Left kidney (tissue), 2 donors: ENCODE data around the gene C6orf62. TPM values are rescaled to one million over a fixed set of nuclear protein-coding genes. Genes with fewer than 3 reads are reported as not detected.
"Not testable (repeated sequence)": the region's sequence is repeated elsewhere in the genome, so short reads cannot be mapped to it uniquely, and the experiment has no call there.

ENCODE experiments used
- DNase-seq: peaks from one replicate; pipeline ENCODE4 v3.0.0-alpha.2; 2013
- polyA plus RNA-seq: library from polyadenylated mRNA; unstranded; fragments of 120-200 nt; gene quantifications from one replicate; pipeline ENCODE4 v1.2.1, GENCODE V29; 2013; ENCODE audit not compliant: insufficient read length

C6orf62 gene
- polyA plus RNA-seq, 1 donor: 146 TPM

DNA sequence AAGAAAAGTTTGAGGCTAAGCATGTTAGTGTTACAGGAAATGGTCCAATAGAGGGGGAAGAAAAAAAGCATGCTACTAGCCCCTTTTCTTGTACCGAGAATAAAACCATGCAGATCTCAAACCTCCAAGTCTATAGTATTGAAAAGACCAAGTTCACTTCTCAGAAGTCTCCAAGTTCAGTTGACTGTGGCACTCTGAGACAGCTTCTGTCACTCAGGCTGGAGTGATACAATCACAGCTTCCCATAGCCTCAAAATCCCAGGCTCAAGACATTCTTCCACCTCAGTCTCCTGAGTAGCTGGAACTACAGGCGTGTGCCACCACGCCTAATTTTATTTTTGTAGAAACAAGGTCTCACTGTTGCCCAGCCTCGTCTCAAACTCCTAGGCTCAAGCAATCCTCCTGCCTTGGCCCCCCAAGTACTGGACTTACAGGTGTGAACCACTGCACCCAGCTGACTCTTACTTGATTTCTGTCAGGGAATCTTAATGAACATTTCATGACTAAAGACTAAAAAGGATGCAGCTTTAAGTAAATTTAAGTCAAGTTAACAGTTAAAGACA, 16.2 kb downstream of the C6orf62 start:
- no peak for DNase-seq

DNA sequence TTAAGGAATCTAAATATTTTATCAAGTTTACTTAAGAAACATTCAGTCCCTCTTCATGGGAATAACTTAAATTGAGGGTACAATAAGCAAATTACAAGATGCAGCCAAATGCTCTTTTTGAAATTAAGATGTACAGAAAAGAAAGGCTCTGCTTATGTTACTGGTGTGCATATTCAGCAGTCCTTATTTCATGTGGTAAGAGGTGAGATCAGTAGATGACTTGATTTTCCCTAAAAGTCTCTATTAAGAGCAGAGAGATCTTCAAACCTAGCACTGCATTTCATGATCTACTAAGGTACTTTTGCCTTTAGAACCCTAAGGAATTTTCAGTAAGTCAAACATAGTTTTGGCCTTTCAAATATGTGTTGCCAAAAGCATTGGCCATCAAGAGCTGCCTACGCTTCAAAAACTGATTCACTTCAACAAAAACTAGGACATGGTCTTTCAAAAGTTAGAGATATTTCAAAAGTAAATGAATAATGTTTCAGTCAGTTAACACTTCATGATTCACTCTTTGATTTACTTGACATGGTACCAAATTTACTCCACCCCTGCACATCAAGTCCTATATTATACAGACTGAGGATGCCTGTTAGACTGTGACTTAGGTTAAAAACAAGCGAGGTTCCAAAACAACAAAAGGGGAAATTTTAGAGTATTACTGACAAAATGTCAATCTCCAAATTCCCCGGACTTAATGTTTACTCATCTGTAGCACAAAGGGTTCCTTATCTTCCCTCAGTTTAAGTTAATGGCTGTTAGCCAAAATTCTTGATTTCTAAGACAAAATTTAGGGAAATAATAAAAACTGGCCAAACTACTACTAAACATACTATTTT, 19.2 kb downstream of the C6orf62 start:
- DNase-seq: no peak

DNA sequence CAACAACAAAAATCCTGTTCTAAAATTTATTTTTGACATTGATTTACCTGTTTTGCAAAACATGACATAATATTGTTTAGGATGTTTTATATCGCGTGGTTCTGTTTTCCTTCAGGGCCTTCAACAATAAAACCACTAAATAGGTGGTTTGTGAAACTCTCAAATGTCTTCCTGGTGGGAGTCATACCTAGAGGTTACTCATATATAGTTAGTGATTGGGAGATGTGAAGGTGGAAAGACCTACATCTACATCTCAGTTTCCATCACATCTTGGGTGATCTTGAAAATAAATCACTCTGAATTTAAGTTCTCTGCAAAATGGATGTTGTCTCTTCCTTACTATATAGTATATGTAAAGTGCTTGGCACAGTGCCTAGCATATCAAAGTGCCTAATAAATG, 22.9 kb downstream of the C6orf62 start:
- no peak for DNase-seq

DNA sequence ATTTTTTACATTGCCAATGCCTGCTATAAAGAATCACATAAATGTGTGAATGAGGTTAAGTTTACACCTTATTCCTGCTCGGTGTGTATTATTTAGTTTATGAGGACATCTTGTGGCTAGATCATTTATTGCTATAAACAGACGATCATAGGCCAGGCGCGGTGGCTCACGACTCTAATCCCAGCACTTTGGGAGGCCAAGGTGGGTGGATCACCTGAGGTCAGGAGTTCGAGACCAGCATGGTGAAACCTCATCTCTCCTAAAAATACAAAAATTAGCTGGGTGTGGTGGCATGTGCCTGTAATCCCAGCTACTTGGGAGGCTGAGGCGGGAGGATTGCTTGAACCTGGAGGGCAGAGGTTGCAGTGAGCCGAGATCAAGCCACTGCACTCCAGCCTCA, 23.3 kb downstream of the C6orf62 start:
- not testable (repeated sequence) for DNase-seq

DNA sequence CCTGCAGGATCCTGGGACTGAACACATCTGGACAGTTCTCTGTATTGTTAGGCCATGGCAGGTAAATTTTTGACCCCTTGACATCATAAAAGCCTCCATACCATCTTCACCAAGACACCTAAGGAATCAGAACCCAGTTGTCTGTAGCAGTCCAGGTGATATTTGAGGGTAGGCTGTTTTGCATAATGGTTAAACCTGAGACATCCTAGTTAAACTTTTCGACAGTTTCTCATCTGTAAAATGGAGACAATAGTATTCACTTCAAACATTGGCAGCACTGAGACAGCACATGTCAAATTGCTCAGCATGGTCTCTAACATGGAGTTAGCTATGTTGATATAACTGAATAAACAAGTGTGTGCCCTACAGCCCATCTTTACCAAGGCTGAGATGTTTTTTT, 24.8 kb downstream of the C6orf62 start:
- no peak for DNase-seq

DNA sequence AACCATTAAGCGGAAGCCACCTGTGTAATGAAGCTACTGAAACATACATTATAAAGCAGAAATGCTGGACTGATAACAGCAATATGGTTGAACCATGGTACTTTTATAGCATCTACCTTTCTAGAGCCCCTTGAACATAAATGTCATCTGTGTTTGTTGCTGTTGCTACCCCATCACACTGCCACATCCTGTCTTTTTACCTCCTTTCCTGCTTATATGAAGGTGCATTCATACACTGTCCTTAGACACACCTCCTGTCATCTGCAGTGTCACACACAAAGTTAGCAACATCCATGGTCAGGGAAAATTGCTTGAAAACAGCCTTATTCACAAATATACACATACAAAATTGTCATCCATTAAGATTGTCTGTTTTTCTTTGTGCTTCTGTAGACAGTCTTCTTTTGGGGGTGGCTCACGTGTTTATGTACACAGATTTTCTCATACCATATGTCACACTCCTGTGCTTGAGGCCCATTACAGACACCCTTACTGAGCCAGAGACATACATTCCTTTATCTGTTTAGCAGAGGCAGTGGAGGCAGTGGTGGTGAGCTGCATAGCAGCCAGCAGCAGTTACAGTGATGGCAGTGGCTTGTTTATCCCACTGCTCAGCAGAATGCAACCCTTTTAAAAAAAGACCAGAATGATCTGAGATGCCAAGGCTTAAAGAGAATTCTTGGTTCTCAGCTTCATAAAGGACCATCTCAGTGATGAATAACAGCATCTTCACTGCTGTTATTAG, 25.9 kb downstream of the C6orf62 start:
- no peak for DNase-seq

DNA sequence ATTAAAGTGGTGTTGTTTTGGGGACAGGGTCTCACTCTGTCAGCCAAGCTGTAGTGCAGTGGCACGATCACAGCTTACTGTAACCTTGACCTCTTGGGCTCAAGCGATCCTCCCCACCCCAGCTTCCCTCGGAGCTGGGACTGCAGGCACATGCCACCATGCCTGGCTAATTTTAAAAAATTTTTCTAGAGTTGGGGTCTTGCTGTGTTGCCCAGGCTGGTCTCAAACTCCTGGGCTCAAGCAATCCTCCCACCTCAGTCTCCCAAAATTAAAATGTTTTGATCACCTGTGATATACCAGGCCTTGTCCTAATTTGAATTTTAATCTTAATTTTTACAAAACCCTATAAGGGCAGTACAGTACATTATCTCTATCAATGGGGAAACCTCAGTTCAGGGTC, 26.5 kb downstream of the C6orf62 start:
- DNase-seq: no peak

DNA sequence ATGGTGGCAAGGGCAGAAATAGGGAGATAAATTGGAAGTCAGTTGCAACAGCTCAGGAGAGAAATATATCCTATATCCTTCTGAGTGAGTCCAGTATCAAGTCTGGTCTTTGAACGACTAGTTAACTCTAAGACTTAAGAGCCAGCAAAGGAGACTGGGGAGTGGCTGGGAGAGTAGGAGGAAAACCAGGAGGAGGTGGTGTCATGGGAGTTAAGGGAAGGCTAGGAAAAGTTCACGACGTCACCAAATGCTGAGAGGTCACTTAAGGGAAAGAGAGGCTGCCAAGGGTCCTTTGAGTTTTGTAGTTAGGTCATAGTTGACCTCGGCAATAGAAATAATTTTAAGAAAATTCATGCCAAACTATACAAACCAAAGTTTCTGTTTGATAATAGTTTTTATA, 27.0 kb downstream of the C6orf62 start:
- DNase-seq: no peak

DNA sequence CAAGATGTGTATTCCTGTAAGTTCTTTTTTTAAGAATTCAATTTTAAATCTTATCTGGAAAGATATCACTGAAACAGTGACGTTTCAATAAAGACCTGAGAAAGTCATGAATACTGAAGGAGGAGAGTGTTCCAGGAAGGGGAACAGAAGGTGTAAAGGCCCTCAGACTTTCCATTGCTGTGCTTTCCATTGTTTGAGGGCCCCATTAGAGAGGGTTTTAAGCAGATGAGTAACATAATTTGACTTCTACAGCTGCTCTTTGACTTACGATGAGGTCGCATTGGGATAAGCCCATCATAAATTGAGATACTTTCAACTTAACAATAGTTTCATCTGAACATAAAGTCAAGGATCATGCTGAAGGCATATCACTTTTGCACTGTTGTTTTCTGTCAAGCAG, 27.4 kb downstream of the C6orf62 start:
- DNase-seq: no peak

DNA sequence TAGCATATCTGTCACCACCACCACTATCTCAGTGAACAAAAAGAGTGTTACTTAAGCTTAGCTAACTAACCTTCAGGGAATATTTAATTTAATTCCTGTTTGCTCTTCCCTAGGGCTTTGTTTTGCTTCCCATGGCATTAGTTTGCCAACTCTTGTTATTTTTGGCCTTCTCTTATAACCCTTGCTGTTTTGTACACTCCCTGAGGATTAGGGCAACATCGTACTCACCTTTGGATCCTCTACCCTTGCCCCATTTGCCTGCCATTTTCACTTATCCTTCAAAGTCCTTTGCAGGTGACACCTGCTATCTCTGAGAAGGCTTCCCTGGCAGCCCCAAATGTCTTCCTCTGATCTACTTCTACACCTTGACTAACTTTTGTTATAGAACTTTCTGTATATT, 28.4 kb downstream of the C6orf62 start:
- no peak for DNase-seq

DNA sequence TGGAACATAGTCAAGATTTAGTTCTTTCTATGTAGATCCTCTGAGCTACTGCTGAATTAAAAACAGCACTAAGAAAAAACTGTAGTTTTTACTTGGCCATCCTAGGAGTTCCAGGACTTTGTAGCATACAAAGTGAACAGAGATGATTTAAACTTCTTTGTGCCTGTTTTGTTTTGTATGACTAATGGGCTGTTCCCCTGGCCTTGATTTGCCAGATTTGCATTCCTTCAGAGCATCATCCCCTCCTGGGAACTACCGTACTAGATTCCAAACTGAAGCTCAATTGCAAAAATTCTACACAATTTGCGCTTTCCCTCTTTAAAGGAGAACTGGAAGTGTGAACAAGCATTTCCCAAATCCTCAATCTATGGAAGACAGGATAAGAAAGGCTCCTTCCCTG, 29.0 kb downstream of the C6orf62 start:
- no peak for DNase-seq

DNA sequence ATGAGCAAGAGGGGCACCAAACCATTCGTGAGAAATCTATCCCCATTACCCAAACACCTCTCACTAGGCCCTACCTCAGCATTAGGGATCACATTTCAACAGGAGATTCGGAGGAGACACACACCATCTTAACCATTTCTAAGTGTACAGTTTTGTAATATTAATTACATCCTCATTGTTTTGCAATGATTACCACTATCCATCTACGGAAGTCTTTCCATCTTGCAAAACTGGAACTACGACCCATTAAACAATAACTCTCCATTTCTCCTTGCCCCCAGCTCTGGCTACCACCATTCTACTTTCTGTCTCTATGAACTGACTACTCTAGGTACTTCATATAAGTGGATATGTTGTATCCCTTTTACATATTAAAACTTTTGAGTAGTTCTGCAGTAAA, 32.0 kb downstream of the C6orf62 start:
- no peak for DNase-seq

DNA sequence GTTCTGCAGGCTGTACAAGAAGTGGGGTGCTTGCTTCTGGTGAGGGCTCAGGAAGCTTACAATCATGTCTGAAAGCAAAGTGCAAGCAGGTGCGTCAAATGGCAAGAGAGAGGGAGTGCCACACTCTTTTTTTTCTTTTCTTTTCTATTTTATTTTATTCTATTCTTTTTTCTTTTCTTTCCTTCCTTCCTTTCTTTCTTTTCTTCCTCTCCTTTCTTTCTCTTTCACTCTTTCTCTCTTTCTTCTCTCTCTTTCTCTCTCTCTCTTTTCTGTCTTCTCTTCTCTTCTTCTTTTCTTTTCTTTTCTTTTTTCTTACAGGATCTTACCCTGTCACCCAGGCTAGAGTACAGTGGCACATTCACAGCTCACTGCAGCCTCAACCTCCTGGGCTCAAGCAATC, 32.5 kb downstream of the C6orf62 start:
- DNase-seq: no peak

DNA sequence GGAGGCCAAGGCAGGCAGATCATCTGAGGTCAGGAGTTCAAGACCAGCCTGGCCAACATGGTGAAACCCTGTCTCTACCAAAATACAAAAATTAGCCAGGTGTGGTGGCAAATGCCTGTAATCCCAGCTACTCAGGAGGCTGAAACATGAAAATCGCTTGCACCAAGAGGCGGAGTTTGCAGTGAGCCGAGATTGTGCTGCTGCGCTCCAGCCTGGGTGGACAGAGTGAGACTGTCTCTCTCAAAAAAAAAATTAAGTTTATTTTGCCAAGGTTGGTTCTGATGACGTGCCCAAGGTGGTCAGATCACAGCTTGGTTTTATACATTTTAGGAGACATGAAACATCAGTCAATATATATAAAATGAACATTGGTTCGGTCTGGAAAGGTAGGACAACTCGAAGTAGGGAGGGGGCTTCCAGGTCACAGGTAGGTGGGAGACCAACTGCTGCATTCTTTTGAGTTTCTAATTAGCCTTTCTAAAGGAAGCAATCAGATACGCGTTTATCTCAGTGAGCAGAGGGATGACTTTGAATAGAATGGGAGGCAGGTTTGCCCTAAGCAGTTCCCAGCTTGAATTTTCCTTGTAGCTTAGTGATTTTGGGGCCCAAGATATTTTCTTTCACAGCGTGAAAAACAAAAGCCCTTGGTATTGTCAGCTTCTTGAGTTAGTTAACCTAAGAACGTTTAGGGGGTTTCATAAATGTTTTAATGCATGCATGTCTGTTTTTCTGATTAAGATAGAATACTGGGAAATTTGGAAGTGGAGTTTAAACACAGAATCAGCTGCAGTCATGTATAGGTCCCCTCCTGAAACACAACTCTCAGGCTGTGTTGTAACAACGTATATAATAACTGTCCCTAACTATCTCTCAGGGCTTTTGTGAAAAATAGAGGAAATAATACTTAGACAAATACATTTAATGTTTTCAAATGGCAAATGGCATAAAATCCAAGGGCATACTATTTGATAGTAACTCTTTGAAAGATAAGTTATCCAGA, 35.4 kb downstream of the C6orf62 start:
- no peak for DNase-seq

DNA sequence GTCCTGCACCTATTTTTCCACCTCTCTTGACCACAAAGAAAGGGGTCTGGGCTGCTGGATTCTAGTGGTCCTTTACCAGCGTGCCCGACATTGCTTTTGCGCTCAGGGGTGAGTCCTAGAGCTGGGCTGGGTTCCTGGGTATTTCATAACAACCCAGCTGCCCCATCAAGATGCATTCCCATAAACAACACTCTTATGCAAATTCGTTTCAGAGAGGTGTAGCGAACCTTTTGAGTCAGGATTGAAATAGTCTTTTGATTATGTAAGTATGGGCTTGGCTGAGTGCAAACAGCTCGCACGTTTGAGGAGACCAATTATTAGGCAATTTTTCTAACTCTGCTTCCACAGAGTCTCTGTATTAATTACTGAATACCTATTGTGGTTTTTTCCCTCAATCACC, 38.4 kb downstream of the C6orf62 start:
- DNase-seq: no peak

DNA sequence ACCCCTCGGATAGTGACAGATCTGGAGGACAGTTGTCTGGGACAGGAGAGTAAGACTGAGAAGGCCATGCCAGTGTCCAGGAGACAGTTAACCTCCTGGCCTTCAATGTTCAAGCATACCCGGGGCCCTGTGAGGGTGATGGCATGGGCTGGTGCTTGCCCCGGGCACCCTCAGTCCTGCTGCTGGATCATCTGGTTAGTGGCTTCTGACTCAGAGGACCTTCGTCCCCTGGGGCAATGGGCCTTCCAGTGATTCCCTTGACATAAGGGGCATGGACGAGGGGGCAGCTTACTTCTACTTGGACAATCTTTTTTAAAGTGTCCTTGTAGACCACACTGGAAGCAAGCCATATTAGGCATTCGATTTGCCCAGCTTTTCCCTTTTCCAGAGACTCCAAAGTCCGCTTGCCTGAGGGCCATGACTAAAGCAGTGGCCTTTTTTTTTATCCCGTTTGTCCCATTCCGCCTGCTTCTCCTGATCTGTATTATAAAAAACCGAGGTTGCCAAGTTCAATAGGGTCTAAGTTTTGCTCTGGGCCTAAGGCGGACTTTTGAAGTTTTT, 40.1 kb downstream of the C6orf62 start:
- DNase-seq: not testable (repeated sequence)

DNA sequence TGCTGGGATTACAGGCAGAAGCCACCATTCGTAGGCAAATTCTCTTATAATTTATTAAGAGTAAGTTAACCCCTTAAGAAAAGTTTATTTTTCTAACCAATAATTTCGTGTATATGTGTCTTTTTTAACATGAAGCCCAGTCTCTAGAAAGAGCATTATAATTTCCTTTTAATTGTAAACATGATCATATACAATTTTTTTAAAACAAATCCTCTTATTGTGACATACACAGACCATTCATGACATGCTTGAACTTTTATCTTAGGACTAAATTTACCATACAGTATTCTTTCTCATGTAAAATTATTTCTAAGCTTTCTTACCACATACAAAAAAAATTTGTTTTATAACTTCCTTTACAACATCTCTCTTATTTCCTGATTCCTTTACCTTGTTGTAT, 45.3 kb downstream of the C6orf62 start:
- no peak for DNase-seq

DNA sequence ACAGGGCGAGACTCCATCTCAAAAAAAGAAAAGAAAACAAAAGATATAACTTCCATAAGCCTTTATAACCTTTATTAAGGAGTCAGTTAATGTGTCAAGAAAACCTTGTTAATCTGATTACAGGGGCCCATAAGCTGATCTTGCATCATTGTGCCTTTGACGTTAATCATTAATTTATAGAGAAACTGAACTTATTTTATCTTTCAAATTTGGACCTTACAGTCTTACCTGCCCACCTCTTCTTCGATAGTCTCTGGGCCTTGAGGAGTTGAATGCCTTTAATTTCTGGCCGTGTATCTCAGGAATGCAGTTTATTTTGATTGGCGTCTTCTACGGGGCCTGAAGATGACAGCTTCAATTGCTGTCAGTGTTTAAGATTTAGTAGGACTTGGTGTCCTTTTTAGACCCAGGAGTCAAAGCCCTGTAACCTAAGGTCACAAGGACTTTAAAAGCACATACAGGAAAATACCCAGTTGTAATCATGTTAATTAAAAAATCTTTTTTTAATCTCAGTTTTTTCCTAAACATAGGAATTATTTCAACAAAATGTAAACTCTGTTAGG, 46.3 kb downstream of the C6orf62 start:
- DNase-seq: no peak

DNA sequence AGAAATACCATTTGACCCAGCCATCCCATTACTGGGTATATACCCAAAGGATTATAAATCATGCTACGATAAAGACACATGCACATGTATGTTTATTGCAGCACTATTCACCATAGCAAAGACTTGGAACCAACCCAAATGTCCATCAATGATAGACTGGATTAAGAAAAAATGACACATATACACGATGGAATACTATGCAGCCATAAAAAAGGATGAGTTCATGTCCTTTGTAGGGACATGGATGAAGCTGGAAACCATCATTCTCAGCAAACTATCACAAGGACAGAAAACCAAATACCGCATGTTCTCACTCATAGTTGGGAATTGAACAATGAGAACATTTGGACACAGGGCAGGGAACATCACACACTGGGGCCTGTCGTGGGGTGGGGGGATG, 47.9 kb downstream of the C6orf62 start:
- not testable (repeated sequence) for DNase-seq

DNA sequence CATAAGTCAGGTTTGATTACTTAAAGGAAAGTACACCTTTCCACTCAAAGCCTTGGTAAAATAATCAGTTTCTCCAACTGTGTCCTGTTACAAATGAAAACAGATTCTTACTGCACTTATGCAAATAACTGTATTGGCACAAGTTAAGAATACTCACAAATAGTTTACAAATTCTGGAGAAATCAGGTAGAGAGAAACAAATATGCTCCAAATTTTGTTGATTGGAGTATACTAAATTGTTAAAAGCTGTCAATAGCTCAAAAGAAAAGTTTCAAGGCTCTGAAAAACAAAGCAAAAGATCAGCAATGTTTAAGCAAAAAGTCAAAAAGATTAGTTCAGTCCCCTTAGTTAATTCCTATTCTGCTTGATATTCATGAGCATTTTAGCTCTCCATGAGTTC, 48.5 kb downstream of the C6orf62 start:
- not testable (repeated sequence) for DNase-seq

DNA sequence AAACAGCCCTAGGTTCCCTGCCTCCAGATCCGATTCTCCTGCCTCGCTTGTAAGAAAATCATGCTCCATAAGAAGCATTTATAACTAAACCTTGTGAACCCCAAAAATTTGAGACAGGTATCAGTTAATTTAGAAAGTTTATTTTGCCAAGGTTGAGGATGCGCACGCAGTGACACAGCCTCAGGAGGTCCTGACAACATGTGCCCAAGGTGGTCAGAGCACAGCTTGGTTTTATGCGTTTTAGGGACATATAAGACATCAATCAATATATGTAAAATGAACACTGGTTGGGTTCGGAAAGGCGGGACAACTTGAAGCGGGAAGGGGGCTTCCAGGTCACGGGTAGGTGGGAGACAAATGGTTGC, 50.0 kb downstream of the C6orf62 start:
- DNase-seq: no peak
